GM19372 (cell line): ENCODE measurements around the gene APLP1.
"Not testable (repeated sequence)": the region's sequence is repeated elsewhere in the genome, so short reads cannot be mapped to it uniquely, and the experiment has no call there.

Source experiments
- ATAC-seq: cut with Tn5 transposase; IDR thresholded peaks from one replicate; pipeline ENCODE4 v1.9.1; 2021; ENCODE audit warnings: mild to moderate bottlenecking, low read depth, moderate library complexity; ENCODE audit not compliant: unreplicated experiment

APLP1 gene

DNA sequence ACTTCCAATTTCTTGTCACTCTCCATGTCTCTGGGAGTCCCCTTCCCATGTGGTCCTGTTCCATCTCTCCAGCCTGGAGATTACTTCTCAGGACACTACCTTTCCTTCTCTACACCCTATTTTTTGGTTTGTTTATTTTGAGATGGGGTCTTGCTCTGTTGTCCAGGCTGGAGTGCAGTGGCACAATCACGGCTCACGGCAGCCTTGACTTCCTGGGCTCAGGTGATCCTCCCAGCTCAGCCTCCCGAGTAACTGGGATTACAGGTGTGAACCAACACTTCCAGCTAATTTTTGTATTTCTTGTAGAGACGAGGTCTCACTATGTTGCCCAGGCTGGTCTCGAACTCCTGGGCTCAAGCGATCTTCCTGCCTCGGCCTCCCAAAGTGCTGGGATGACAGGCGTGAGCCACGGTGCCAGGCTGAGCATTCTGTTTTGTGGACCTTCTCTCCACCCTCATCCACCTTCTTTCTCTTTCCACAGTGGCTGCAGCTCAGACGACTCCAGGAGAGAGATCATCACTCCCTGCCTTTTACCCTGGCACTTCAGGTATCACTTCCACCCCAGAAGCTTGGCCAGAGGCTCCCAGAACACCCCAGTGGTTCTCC, 34.6 kb downstream of the APLP1 start:
- ATAC-seq = no peak

DNA sequence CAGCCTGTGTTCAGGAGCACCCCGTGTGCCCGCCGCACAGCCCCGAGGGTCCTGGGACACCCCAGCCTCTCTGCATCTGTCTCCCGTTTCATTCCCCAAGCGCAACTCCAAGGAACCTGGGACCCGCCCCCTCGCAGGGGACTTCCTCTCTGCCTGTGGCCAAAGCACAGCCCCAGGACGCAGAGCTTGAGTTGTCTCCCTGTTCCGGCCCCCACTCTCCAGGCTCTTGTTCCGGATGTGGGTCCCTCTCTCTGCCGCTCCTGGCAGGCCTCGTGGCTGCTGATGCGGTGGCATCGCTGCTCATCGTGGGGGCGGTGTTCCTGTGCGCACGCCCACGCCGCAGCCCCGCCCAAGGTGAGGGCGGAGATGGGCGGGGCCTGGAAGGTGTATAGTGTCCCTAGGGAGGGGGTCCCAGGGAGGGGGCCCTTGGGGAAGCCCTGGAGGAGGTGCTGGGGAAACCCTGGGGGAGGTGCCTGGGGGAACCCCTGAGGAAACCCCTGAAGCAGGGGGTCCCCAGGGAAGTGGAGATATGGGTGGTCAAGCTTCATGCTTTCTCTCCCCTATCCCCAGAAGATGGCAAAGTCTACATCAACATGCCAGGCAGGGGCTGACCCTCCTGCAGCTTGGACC, 35.3 kb downstream of the APLP1 start:
- no peak for ATAC-seq

DNA sequence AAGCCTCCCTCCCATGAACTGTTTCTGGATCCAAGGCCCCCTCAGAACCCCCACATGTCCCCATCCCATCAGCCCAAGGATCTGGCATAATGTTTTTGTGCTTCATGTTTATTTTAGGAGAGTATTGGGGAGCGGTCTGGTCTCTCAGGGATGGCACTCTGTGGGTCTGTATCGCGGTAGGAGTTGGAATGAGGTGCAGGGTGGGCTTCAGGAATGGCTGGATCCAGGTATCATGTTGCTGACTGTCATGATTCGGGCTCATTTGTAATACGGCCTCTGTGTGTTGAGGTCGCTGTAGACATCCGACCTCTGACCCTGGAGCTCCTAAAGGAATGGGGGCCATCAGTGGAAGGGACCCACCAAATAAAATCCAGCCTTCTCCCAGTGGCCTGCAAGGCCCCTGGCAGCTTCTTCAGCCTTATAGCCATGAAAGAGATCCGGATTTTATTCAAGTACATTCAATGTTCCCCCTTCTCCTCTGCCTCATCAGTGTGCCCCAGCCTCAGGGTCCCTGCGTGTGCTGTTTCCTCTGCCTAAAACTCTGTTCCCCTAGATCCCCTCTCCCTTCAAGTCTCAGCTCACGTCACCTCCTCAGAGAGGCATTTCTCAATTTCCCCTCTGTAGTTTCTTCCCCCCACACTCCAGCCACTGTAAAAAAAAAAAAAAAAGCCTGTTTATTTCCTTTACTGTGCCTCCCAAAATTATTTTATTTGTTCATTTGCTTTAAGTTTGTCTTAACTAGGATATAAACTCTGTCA, 36.1 kb downstream of the APLP1 start:
- ATAC-seq = no peak

DNA sequence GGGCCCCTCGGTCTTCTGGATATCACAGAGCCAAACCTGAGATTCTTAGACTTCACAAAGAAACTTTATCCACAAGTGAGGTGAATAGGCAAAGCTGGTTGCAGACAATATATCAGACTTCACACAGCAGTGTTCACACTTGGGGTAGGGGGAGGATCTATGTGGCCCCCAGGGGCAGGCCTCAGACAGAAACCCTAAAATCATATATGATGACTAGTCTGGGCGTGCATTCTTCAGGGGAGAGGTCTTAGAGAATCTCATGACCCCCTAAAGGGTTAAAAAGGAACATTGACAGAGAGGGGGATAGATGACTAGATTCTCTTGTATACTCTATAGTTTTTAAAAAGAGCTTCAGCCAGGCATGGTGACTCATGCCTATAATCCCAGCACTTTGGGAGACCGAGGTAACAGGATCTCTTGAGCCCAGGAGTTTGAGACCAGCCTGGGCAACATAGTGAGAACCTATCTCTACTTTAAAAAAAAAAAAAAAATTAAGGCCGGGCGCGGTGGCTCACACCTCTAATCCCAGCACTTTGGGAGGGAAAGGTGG, 36.9 kb downstream of the APLP1 start:
- ATAC-seq = no peak

DNA sequence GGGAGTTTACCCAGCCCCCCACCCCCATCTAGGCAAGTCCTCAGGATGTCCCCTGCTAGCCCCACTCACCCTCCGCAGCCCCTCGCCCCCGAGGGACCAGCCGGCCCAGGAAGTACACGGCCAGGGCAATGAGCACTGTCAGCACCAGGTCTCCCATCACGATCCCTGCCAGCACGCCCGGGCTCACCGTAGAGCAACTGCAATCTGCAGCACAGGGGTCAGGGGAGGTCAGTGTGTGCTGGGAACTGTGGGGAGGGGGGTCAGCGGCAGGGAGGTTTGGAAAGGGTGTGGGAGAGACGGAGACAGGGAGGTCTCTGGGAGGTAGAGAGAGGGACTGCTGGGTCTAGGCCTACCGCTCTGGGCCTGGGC, 39.0 kb downstream of the APLP1 start:
- no peak for ATAC-seq

DNA sequence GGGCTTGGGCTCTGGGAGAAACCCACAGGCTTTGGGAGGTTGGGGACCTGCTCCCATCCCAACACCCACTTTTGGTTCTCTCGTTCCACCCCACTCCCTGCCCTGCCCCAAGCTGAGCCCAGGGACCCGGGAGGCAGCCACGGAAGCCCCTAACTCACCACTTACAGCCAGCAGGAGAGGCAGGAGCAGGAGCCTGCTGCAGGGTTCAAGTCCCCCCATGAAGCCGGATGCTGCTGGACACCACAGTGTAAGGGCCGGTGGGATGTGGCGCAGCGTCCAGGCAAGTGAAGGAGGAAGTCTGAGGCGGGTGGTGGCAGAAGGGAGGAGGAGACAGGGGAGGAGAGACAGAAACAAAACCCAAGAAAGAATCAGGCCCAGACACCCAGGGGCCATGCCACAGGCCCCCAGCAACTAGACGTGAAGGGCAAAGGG, 39.7 kb downstream of the APLP1 start, which contains the start of gene TYROBP:
TYROBP (minus strand) TSS at position 286 of the 432 bp plus-strand sequence; CDS start at position 219, 67 bp downstream.
- no peak for ATAC-seq

DNA sequence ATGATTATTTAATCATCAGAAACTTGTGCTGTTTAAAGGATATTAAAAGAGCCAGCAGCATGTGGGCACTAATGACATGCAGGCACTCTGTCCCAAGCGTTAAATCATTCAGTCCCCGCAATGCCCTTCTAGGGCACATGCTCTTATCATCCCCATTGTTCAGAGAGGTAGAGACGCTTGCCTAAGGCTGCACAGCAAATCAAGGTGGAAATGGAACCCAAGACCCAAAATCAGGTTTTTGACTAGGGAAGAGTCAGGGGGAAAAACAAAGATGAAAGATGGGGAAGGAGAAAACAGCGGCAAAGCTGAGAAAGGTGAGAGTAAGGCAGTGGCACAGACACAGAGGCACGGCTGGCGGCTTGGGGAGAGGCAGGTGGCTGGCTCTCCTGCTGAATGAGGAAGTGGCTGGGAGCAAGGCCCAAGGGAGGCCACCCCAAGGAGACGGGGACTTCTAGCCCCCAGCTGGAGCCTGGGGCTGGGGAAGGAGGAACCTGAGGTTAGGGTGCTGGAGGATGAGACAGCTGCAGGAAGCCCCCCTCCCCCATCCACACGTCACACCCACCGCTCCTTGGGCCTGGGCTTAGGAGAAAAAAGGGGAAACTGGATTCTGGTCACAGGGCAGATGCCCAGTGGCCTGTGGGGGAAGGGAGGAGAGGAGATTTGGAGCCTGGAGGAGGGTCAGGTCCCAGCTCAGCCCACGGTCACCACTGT, 40.8 kb downstream of the APLP1 start:
- ATAC-seq = no peak

DNA sequence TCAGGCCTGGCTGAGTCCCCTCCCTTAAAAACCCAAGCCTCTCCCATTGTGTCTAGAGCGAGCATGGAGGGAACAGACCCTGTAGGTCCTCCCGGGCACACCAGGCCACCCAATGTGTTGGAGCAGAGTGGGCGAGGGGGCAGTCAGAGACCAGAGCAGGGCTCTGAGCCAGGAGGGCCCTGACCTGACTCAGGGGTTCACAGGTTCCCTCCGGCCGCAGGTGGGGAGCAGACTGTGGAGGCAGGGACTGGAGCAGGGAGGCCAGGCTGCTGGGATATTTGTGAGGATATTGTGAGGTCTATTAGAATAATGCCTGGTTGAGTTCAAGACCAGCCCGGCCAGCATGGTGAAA, 41.3 kb downstream of the APLP1 start:
- ATAC-seq = no peak

DNA sequence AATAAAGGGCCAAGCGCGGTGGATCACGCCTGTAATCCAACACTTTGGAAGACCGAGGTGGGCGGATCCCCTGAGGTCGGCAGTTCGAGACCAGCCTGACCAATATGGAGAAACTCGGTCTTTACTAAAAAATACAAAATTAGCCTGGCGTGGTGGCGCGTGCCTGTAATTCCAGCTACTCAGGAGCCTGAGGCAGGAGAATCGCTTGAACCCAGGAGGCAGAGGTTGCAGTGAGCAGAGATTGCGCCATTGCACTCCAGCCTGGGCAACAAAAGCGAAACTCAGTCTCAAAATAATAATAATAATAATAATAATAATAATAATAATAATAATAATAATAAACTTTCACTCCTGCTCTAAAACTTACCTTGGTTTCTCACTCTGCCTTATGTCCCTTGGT, 42.0 kb downstream of the APLP1 start:
- not testable (repeated sequence) for ATAC-seq

DNA sequence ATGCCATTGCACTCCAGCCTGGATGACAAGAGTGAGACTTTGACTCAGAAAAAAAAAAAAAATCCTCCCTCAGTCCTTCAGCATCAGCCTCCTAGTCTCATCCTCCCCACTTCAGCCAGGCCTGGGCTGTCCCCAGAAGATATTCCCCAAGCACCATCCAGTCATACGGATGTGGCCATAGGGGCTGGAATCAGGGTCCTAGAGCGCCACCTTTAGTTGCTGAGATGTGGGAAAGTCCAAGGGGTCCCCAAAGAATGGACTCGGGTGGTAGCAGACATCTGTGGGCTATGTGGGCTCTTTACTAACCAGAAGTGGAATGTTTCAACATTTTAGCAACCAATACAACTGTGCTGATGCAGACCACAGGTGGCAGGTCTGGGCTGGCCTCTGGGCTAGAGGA, 42.8 kb downstream of the APLP1 start:
- ATAC-seq = no peak

DNA sequence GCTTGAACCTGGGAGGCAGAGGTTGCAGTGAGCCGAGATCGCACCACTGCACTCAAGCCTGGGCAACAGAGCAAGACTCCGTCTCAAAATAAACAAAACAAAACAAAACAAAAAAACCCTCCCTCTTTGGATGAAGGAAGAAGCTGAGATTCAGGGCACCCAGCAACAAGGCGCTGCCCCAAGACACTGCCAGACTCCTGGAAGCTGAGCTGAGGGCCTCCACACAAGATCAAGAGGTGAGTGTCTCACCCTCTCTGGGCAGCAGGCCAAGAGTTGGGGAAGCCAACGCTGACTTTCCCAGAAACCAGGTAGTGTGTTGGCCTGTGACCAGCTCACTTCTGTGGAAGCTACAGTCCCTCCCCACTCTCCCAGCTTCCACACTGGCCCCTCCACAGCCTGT, 43.4 kb downstream of the APLP1 start:
- ATAC-seq = no peak

DNA sequence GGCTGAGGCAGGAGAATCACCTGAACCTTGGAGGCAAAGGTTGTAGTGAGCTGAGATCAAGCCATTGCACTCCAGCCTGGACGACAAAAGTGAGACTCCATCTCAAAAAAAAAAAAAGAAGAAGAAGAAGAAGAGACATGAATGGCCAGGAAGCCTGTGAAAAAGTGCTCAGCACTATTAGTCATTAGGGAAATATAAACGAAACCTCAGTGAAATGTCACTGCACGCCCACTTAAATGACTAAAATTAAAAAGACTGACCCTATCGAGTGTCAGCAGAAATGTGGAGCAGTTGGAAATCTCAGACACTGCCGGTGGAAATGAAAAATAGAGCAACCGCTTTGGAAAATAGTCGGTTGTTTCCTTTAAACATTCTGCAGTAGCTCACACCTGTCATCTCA, 45.2 kb downstream of the APLP1 start:
- no peak for ATAC-seq

DNA sequence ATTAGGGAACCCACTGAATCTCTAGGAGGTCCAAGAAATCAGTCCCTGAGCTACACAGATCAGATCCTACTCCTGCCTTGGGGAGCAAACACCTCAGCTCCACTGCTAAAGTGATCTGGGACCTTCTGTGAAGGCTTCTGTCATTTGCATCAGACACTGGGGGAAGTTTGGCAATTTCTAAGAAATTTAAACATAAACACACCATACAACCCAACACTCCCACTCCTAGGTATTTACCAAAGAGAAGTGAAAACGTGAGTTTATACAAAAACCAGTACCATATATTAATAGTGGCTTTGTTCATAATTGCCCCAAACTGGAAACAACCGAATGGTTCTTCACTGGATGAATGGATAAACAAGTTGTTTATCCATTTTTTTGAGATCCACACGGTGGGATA, 47.1 kb downstream of the APLP1 start:
- no peak for ATAC-seq

DNA sequence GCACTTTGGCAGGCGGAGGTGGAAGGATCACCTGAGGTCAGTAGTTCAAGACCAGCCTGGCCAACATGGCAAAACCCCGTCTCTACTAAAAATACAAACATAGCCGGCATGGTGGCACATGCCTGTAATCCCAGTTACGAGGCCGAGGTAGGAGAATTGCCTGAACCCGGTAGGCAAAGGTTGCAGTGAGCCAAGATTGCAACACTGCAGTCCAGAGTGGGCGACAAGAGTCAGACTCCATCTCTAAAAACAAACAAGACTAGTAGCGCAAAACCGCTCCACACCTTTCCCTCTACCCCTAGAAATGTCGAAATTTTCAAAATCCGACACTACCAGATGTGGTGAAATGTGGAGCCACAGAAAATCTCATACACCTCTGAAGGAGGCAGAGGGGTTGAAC, 50.9 kb downstream of the APLP1 start:
- no peak for ATAC-seq

DNA sequence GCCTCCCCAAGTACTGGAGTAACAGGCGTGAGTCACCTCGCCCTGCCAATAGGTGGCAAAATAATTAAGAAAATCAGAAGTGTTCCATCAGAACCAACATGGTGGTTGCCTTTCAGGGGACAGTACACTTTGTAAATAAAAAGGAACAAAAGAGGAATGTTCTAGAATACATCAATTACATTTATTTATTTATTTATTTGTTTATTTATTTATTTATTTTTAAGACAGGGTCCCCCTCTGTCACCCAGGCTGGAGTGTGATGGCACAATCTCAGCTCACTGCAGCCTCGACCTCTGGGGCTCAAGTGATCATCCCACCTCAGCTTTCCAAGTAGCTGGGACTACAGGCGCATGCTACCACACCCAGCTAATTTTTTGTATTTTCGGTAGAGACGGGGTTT, 52.6 kb downstream of the APLP1 start:
- no peak for ATAC-seq

DNA sequence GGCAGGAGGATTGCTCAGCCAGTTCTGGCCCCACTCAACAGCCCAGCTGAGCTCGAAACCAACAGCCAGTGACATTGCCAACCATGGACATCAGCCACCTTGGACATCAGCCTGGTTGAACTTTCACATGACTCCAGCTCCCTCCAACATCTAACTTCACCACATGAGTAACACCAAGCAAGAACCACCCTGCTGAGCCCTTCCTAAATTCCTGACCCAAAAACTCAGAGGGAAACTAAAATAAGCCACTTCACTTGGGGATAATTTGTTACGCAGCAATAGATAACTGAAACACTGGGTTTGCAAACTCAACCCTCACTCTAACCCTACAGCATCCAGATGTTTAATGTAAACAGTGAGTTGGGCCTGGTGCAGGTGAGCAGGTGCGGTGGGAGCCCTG, 57.1 kb downstream of the APLP1 start:
- no peak for ATAC-seq

DNA sequence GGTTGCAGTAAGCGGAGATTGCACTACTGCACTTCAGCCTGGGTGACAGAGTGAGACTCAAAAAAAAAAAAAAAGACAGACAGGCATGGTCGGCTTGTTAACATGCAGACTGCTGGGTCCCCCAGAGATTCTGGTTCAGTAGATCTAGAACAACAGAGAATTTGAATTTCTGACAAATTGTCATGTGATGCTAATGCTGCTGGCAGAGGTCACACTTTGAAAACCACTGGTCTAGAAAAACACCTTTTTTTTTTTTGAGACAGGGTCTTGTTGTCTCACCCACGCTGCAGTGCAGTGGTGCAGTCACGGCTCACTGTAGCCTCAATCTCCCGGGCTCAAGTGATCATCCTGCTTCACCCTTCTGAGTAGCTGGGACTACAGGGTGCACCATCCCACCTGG, 60.1 kb downstream of the APLP1 start:
- no peak for ATAC-seq
